CD14-positive monocyte (primary cell): Measurements from ENCODE around the gene OGFOD3. TPM values are rescaled to one million over a fixed set of nuclear protein-coding genes. Genes with fewer than 3 reads are reported as not detected.

Experiments
- DNase-seq, 3 donors: peaks; one replicate each; pipeline ENCODE4 v3.0.0-alpha.2; 2011 to 2022
- H2AFZ ChIP-seq: 2 replicates; pipeline ENCODE4 v1.6.0; 2012; ENCODE audit warnings: mild to moderate bottlenecking, low read depth, low read length, inconsistent platforms; ENCODE audit not compliant: insufficient read depth, poor library complexity, severe bottlenecking
- H3K27ac ChIP-seq, 2 donors: 1 replicate in 1 of 2; 2 replicates in 1 of 2; pipeline ENCODE4 v1.5.1; 2012 to 2013; ENCODE audit warnings: low read length in 2 of 2, control low read depth in 1 of 2, inconsistent platforms in 1 of 2, low read depth in 1 of 2, mild to moderate bottlenecking in 1 of 2
- H3K27me3 ChIP-seq, 2 donors: one replicate each; pipeline versions ENCODE4 v1.6.0 to v1.6.1; 2011 to 2013; ENCODE audit warnings: low read length in 2 of 2; ENCODE audit not compliant: control insufficient read depth in 2 of 2, insufficient read depth in 2 of 2
- H3K36me3 ChIP-seq, 2 donors: replicated peaks in 1 of 2; 1 replicate in 1 of 2; 2 replicates in 1 of 2; pipeline versions ENCODE4 v1.5.1 to v1.6.1; 2012 to 2013; ENCODE audit warnings: low read length in 2 of 2, control low read depth in 1 of 2, inconsistent platforms in 1 of 2, mild to moderate bottlenecking in 1 of 2; ENCODE audit not compliant: insufficient read depth in 2 of 2, control insufficient read depth in 1 of 2
- H3K4me1 ChIP-seq, 2 donors: 1 replicate in 1 of 2; 2 replicates in 1 of 2; pipeline versions ENCODE4 v1.5.1 to v1.6.1; 2012 to 2013; ENCODE audit warnings: low read length in 2 of 2, control low read depth in 1 of 2, inconsistent platforms in 1 of 2, mild to moderate bottlenecking in 1 of 2, moderate library complexity in 1 of 2; ENCODE audit not compliant: insufficient read depth in 2 of 2, control insufficient read depth in 1 of 2
- H3K4me2 ChIP-seq: replicated peaks from 2 replicates; pipeline ENCODE3; 2012; ENCODE audit warnings: low read length, moderate library complexity, mild to moderate bottlenecking; ENCODE audit not compliant: poor library complexity, severe bottlenecking; ENCODE audit errors: extremely low read depth
- H3K4me3 ChIP-seq, 3 experiments: fragments of 200-600 bp in 1 of 3; sonication (generic) in 1 of 3; replicated peaks in 1 of 3; 1 replicate in 2 of 3; 2 replicates in 1 of 3; pipeline ENCODE4 v1.5.1; 2011 to 2013; ENCODE audit warnings: low read length in 3 of 3, mild to moderate bottlenecking in 3 of 3, control low read depth in 2 of 3, low read depth in 2 of 3, inconsistent platforms in 1 of 3, moderate library complexity in 1 of 3
- H3K79me2 ChIP-seq: 2 replicates; pipeline ENCODE4 v1.6.0; 2012; ENCODE audit warnings: mild to moderate bottlenecking, control low read depth, inconsistent platforms, low read length, moderate library complexity; ENCODE audit not compliant: insufficient read depth
- H3K9ac ChIP-seq: 2 replicates; pipeline ENCODE4 v1.6.0; 2017; ENCODE audit warnings: low read length, mild to moderate bottlenecking; ENCODE audit not compliant: insufficient read depth, poor library complexity, severe bottlenecking
- H3K9me3 ChIP-seq, 2 donors: replicated peaks in 1 of 2; 1 replicate in 1 of 2; 2 replicates in 1 of 2; pipeline versions ENCODE4 v1.5.1 to v1.6.1; 2012 to 2013; ENCODE audit warnings: low read length in 2 of 2, control low read depth in 1 of 2; ENCODE audit not compliant: control insufficient read depth in 1 of 2, insufficient read depth in 1 of 2
- H4K20me1 ChIP-seq: 2 replicates; pipeline ENCODE4 v1.6.0; 2012; ENCODE audit warnings: mild to moderate bottlenecking, low read length, control low read depth, moderate library complexity; ENCODE audit not compliant: insufficient read depth
- H3K27ac Mint-ChIP-seq, 7 donors: one replicate each; pipeline ENCODE4 v1.8.0; 2020; ENCODE audit warnings: mild to moderate bottlenecking in 7 of 7, mixed read lengths in 7 of 7, moderate library complexity in 6 of 7, inconsistent platforms in 2 of 7
- H3K27me3 Mint-ChIP-seq, 3 donors: one replicate each; pipeline ENCODE4 v1.8.0; 2021 to 2022; ENCODE audit warnings: low read depth in 3 of 3, mild to moderate bottlenecking in 3 of 3, mixed read lengths in 3 of 3, moderate library complexity in 3 of 3, inconsistent platforms in 1 of 3
- H3K36me3 Mint-ChIP-seq, 2 donors: one replicate each; pipeline ENCODE4 v1.8.0; 2020; ENCODE audit warnings: mixed read lengths in 2 of 2, inconsistent platforms in 1 of 2, mild to moderate bottlenecking in 1 of 2
- H3K4me1 Mint-ChIP-seq: one replicate; pipeline ENCODE4 v1.8.0; 2020; ENCODE audit warnings: mild to moderate bottlenecking, mixed read lengths
- H3K4me3 Mint-ChIP-seq, 2 donors: one replicate each; pipeline ENCODE4 v1.8.0; 2020; ENCODE audit warnings: mild to moderate bottlenecking in 2 of 2, mixed read lengths in 2 of 2, moderate library complexity in 1 of 2
- H3K9me3 Mint-ChIP-seq, 7 donors: one replicate each; pipeline ENCODE4 v1.8.0; 2020 to 2022; ENCODE audit warnings: mixed read lengths in 7 of 7, mild to moderate bottlenecking in 6 of 7, moderate library complexity in 6 of 7, inconsistent platforms in 2 of 7
- CTCF ChIP-seq: fragments of 200-600 bp; IDR thresholded peaks from one replicate; pipeline ENCODE4 v1.8.0; 2022; ENCODE audit warnings: antibody characterized with exemption, mild to moderate bottlenecking
- WGBS: methylation state at CpG from one replicate; pipeline ENCODE4 v1.1.5; 2013; ENCODE audit warnings: missing lambda C conversion rate; ENCODE audit not compliant: insufficient coverage; 5-methylcytosine and 5-hydroxymethylcytosine counted together
- intact Hi-C, 2 donors: fragments of 100-400 bp; cut with micrococcal nuclease; formaldehyde crosslinking; loops; one replicate each; pipeline versions ENCODE4 v1.15.0 to v1.15.1; 2023
- polyA plus RNA-seq, 3 donors: library from polyadenylated mRNA; depleted of rRNA in 1 of 3; unstranded in 2 of 3; stranded (reverse) in 1 of 3; fragments of 300-500 nt in 2 of 3; fragments of >200 nt in 1 of 3; fragmentation: Illumina TruSeq in 2 of 3; gene quantifications; 1 replicate in 2 of 3; 2 replicates in 1 of 3; pipeline ENCODE4 v1.2.3, GENCODE V29; 2012 to 2021

Gene OGFOD3
- polyA plus RNA-seq, 3 donors: 17.9 to 36.4 (median 25.2) TPM

- DNase-seq: no peak
- Histone ChIP-seq H3K4me3 (no peak overlapping the region), H3K27me3 (peaks cover 0 to 19% of the 10 kb centered on the region in 2 donors), H2AFZ (no peak overlapping the region), H3K4me1 (peaks cover 10 to 11% of the 10 kb centered on the region in 2 donors), H4K20me1 (no peaks in the 10 kb centered on the region), H3K9me3 (no peaks in the 10 kb centered on the region), H3K79me2 (no peaks in the 10 kb centered on the region), H3K4me2 (no peak overlapping the region), H3K27ac (no peak overlapping the region), H3K9ac (no peak overlapping the region), H3K36me3 (peaks cover 0 to 20% of the 10 kb centered on the region in 2 donors)
- Mint-ChIP-seq H3K36me3 (peaks cover 23 to 37% of the 10 kb centered on the region in 2 donors), H3K27ac (no peak overlapping the region), H3K9me3 (peaks cover 0 to 6% (median 0%) of the 10 kb centered on the region in 7 donors), H3K4me1 (peaks cover 14% of the 10 kb centered on the region), H3K4me3 (no peak overlapping the region), H3K27me3 (peaks cover 13 to 28% (median 26%) of the 10 kb centered on the region in 3 donors)
- WGBS: 95% methylated on average over 26 of the region's 34 CpGs
- TF ChIP-seq CTCF: no peak
- intact Hi-C loops: no loop called here
Measured at GRCh38 chr17:82390015-82390859, 28.1 kb downstream of the OGFOD3 start.

- H2AFZ ChIP-seq: no peak overlapping the region
- H3K27me3 ChIP-seq: peaks cover 0 to 27% of the 10 kb centered on the region in 2 donors
- H3K27ac ChIP-seq: no peak overlapping the region
- peaks cover 0 to 6% (median 0%) of the 10 kb centered on the region in 7 donors for H3K9me3 Mint-ChIP-seq
- no peak overlapping the region for H3K4me2 ChIP-seq
- no peaks in the 10 kb centered on the region for H3K79me2 ChIP-seq
- H4K20me1 ChIP-seq: no peaks in the 10 kb centered on the region
- intact Hi-C loops: no loop called here
- H3K27me3 Mint-ChIP-seq: peaks cover 13 to 37% (median 33%) of the 10 kb centered on the region in 3 donors
- H3K36me3 Mint-ChIP-seq: peaks cover 23 to 30% of the 10 kb centered on the region in 2 donors
- peaks cover 10 to 11% of the 10 kb centered on the region in 2 donors for H3K4me1 ChIP-seq
- DNase-seq: no peak
- TF ChIP-seq CTCF: no peak
- WGBS: 93% methylated on average over 8 of the region's 10 CpGs
- peaks cover 0 to 20% of the 10 kb centered on the region in 2 donors for H3K36me3 ChIP-seq
- H3K4me3 Mint-ChIP-seq: no peak overlapping the region
- H3K9ac ChIP-seq: no peak overlapping the region
- peaks cover 14% of the 10 kb centered on the region for H3K4me1 Mint-ChIP-seq
- H3K4me3 ChIP-seq: no peak overlapping the region
- H3K9me3 ChIP-seq: no peaks in the 10 kb centered on the region
- H3K27ac Mint-ChIP-seq: no peak overlapping the region
Measured at GRCh38 chr17:82389379-82389778, 29.0 kb downstream of the OGFOD3 start.
